HK-2 (cell line): ENCODE measurements around the gene UBAP2L.
"Not testable (repeated sequence)": the region's sequence is repeated elsewhere in the genome, so short reads cannot be mapped to it uniquely, and the experiment has no call there.

Source experiments
- DNase-seq: peaks from one replicate; pipeline ENCODE4 v3.0.0-alpha.2; 2018; ENCODE audit not compliant: unreplicated experiment

Gene UBAP2L

DNA sequence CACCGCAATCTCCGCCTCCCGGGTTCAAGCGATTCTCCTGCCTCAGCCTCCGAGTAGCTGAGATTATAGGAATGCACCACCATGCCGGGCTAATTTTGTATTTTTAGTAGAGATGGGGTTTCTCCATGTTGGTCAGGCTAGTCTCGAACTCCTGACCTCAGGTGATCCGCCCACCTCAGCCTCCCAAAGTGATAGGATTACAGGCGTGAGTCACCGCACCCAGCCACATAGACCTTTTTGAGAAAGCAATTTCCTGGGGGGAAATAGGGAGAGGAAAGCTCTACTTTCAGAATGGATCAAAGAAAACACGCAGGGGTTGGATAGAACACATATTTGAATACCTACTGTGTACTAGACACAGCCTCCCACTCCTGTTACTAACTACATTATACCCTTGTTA lies 15.0 kb upstream of the UBAP2L start:
- DNase-seq = not testable (repeated sequence)

DNA sequence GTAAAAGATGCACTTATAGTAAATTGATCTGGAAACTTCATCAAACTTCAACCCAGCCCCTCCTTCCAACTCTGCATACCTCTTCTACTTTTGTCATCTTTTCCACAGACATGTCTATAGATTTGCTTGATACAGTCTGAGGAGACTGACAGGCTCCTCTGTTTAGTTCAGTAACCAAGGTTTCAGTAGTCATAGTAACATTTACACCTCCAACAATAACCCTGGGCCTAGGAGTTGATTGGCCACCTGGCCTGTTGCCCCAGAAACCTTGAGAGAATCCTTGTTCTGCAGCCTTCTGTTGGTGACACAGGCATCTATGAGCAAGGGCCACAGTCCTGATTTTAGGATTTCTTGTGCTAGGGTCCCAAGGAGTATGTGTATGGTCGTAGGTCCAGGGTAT lies 14.6 kb upstream of the UBAP2L start, which contains the start of gene CFAP141:
Gene CFAP141, minus strand, starts transcription at position 138 of the 400 bp plus-strand sequence. Its CDS starts 26 bp downstream, at position 112.
- no peak for DNase-seq

DNA sequence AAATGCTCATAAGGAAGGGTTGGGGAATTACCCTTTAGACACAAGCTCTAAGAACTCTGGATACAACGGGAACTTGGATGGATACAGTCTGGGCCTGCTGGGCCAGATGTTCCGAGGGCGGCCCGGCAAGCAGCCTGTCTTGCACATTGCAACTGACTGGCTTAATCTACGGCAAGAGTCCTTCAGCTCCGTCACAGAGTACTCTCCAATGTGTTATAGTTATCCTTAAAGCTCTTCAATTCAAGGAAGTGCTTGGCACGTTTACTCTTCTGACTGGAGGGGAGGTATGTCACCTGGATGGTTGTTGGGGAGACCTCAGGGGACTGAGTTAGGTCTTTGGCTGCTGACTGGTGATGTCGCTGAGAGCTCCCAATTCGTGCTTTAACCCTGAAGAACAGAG lies 13.5 kb upstream of the UBAP2L start:
- DNase-seq = no peak

DNA sequence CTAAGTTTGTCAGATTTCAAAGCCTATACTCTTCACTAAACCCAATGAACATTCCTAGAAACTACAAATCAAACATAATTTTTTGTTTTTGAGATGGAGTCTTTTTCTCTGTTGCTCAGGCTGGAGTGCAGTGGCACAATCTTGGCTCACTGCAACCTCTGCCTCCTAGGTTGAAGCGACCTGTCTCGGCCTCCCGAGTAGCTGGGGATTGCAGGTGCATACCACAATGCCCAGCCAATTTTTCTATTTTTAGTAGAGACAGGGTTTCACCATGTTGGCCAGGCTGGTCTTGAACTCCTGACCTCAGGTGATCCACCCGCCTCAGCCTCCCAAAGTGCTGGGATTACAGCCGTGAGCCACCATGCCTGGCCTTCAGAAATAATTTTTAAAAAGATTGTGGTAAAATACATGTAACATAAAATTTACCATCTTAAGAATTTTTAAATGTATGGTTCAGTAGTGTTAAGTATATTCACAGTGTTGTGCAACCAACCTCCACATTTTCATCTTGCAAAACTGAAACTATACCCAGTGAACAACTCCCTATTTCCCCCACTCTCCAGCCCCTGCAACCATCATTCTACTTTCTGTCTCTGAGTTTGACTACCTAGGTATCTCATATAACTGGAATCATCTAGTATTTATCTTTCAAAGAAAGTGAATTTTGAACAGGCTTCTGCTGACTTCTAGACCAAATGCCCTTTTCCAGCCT lies 11.9 kb upstream of the UBAP2L start:
- no peak for DNase-seq

DNA sequence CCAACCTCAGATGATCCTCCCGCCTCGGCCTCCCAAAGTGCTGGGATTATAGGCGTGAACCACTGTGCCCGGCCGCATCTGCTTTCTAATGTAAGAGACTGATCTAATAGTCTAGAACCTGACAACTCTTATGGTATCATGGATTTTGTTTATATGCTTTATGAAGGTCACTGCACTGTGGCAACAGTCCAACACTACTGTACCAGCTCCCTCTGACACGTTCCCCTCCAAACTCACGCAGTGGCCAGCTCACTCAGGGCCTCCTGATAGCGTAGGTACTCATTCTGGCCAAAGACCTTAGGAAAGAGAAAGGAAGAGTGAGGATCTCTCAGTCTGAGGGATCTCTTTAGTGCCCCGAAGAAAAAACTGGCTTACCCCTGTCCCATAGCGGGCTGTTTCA lies 8.7 kb upstream of the UBAP2L start:
- no peak for DNase-seq

DNA sequence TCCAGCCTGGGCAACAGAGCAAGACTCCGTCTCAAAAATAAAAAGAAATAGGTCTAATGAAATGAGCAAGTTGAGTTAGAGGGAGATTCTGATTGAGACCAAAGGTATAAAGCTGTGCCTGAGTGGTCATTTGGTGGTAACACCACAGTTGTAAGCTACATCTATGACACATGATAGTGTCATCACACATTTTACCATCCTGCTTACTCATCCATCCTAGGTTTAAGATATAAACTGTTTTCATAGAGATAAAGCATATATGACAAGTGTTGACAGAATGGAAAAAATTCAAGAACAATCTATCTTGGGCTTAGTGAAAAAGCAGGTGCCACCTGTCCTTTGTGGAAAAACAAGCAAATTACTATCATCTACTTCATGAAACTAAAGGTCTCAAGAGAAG lies 7.5 kb upstream of the UBAP2L start:
- DNase-seq = no peak

DNA sequence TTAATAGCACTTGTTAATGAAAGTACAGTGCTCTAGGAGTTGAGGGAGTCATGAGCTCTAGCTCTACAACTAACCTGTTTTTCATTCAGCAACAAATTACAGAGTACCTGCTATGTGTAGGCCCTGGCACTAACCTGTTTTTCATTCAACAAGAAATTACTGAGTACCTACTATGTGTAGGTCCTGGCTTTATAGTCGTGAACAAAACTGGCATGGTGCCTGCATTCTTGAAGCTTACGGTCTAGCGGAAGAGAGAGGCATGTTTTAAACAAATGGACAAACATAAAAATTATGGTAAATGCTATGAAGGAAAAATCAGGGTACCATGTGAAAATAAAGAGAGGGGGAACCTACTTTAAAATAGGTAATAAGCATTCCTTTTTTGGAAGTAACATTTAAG lies 2.2 kb upstream of the UBAP2L start:
- DNase-seq = no peak

DNA sequence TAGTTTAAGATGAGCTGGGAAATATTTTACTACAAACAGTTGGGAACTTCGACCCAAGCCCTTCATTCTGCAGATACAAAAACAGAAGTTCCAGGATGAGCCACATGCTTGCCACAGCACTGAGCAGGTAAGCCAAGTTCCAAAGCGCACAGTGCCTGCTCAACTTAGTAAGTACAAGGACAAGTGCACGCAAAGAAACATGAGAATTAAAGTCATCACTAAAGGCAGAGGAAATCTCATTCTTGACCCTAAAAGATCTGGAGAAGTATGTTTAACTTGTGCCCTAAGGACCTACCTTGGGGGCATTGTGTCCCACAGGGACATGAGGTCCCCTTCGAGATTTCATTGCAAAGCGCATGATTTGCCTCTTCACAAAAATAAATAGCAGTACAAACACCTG lies 1.2 kb upstream of the UBAP2L start:
- DNase-seq = no peak

DNA sequence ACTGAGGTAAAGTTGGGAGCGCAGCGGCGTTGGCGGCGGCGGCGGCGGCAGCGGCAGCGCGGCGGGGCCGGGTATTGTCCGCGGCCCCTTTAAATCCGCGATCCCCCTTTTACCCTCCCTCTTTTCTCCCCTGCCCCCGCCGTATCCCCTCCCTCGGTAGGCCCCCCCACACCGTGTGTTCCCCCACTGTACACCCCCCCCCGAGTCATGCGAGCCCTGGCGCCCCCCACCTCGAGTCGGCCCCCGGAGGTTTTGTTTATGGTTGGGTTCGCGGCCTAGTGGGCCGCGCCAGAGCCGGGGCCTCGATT lies 169 bp downstream of the UBAP2L start:
- no peak for DNase-seq

DNA sequence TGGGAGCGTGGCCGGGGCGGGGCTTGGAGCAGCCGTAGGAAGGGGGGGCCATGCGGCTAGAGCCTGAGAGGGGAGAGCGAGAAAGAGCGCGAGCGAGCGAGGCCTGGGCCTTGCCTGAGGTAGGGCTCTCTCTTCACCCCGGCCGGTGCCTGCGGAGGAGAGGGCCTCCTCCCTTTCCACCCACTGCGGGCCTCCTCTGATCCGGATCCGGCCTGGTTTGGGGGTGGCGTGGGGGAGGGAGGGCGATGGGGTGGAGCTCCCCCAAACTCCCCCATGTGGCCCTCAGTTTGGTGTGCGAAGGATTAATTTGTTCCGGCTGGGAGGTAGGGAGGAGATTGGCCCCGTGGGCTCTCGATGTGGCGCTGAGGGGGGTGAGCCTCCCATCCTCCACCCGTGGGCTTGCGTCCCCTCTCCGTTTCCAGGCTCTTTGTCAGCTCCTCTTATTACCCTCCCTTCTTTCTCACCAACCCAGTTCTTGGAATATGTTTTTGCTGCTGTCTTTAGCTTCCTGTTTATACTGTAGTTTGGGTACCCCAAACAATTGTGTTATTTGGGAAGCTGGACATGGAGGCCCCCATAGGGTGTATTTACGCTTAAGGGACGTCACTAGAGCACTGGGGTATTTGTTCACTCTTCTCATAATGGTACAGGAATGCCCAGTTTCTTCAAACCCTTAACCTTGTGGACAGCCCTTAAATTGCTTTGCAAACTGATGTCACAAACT lies 685 bp downstream of the UBAP2L start:
- DNase-seq = peak; percentile 54

DNA sequence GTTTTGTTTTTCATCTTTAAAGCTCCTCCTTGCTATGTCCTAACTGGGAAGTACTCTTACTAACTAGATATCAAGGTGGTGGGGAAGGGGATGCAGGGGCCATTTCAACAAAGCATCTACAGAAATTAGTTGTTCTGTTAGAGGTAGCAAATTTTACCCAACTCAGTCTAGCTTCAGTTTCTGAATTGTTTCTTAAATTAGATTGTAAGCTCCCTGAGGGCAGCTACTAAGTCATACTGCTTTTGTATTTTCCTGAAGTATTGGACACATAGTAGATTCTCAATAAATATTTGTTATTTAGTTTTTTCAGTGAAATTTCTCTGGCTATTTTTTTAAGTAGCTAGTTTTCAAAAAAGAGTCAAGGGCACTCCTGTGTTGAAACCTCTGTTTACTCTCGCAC lies 1.8 kb downstream of the UBAP2L start:
- DNase-seq = no peak

DNA sequence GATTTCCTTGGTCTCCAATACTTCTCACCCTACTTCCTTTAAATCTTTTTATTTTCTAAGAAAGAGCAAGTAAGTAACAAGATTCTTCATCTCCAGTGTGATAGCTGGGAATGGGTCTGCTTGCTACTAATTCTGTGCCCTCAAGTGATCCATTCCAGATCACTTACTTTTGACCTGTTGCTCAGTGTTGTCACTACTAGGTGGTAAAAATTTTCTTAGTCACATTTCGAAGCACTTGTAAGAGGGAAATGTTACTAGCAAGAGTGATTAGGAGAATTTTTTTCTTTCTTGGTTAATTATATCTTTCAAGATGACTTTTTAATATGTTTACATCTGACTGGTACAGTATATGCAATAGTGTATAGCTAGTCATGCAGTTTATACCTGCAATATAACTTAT lies 2.2 kb downstream of the UBAP2L start:
- no peak for DNase-seq

DNA sequence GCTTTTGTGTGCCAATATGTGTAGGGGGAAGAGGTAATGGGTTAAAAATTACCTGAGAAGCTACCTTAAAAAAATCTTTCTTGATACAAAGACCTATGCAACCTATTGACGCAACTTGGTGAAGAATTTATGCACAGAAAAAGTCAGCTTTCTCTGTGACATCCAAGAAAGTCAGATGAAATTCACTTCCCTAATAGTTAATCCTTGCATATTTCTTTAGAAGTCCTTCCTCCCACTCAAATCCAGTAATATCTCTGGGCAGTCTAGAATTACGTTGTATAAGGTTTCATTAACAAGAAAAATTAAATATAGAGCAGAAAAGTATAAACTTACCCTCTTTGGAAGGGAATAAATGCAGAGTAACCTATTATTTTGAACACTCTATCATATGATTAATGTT lies 2.9 kb downstream of the UBAP2L start:
- no peak for DNase-seq

DNA sequence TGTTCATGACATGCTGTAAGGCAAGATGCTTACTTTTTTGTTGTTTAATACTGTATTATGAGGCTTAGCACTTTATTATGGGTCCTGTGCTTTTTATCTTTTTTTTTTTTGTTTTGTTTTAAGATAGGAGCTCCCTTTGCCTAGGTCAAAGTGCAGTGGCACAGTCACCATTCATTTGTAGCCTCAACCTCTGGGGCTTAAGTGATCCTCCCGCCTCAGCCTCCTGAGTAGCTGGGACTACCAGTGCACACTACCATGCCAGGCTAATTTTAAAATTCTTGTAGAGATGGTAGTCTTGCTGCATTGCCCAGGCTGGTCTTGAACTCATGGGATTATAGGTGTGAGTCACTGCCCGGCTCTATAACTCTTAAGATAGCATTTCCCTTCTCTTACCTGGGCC lies 4.6 kb downstream of the UBAP2L start:
- DNase-seq = no peak

DNA sequence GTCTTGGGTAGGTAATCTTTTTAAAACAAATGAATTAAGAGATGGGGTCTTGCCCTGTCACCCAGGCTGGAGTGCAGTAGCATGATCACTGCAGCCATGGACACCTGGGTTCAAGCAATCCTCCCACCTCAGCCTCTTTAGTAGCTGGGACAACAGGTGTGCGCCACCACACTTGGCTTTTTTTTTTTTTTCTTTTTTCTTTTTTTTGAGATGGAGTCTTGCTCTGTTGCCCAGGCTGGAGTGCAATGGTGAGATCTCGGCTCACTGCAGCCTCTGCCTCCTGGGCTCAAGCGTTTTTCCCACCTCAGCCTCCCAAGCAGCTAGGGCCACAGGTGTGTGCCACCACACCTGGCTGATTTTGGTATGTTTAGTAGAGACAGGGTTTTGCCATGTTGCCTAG lies 10.4 kb downstream of the UBAP2L start:
- DNase-seq = not testable (repeated sequence)

DNA sequence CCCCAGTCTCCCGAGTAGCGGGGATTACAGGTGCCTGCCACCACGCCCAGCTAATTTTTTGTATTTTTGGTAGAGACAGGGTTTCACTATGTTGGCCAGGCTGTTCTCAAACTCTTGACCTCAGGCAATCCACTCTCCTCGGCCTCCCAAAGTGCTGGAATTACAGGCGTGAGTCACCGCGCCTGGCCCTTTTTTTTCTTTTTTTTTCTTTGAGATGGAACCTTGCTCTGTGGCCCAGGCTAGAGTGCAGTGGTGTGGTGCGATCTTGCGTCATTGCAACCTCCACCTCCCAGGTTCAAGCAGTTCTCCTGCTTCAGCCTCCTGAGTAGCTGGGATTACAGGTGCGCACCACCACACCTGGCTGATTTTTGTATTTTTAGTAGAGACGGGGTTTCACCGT lies 12.4 kb downstream of the UBAP2L start:
- not testable (repeated sequence) for DNase-seq

DNA sequence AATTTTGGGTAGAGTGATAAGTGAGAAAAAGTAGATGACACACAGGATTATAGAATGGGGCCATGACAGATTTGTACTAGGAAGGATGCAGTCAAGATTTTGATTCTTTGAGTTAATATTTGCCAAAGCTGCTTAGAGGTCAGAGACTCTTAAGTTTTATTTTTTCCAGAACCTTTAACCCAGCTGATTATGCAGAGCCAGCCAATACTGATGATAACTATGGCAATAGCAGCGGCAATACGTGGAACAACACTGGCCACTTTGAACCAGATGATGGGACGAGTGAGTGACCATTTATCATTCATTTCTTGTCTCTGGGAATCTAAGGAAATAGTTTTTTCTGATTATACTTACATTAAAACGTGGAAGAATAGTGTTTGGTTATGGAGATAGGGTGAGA lies 16.1 kb downstream of the UBAP2L start:
- DNase-seq = no peak

DNA sequence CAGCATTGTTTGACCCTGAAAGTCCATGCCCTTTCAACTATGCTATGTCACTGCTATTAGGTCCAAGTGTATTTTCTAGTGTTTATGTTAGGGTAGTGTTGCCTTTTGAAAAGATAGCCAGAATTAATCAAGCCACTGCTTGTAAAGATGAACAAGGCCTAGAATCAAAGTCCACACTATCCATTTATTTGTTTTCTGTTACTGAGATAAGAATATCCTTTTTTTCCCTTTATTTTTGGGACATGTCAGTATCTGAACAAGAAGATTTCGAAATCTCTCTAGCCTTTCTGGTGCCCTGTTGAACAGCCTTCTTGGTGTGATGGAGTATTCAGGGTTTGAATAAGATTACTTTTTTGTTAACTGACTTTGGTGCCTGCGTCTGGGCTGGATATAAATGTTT lies 16.7 kb downstream of the UBAP2L start:
- no peak for DNase-seq

DNA sequence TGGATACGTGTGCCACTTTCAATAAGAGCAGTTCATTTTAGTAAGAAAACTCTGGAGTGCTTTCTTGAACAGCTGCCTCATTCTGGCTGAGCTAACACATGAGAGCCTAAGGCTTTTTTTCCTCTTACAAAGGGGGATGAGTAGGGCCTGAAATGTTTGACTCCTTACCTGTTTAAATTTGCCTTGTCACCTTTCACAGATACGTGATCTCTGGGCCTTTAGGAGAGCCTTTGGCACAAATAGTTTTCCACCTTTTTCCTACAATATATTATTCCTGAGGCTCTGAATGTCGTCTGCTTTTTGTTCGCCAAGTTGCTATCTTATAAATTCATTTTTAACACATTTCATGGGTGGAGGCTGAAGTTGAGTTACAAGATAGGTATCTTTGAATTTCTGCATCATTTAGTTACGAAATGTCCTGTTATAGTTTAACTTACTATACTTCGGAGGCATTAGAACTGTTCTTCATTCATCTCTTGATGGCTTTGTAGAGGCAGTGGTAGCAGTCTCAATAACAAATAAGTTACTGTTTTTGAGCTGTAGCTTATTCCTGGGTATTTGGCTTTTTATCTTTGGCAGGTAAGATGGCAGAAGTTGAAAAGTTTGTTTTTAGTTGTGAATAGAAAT lies 17.2 kb downstream of the UBAP2L start:
- DNase-seq = no peak

DNA sequence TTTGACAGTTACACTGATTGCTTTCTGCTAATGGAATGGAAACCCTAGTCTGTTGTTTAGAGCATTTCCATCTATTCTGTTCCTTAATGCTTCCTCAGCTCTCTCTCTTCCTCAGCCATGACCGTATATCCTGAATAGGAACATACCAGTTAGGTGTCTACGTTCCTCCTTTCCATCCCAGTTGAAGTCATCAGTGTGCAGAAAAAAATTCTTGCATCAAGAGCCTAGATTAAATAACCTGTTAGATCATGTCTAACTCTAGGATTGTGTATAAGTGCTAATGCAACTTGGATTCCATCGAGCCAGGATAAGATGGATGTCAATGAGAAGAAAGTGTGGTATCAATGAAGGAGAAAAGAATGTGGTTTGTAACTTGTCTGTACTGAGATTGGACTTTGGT lies 18.7 kb downstream of the UBAP2L start:
- DNase-seq = no peak

DNA sequence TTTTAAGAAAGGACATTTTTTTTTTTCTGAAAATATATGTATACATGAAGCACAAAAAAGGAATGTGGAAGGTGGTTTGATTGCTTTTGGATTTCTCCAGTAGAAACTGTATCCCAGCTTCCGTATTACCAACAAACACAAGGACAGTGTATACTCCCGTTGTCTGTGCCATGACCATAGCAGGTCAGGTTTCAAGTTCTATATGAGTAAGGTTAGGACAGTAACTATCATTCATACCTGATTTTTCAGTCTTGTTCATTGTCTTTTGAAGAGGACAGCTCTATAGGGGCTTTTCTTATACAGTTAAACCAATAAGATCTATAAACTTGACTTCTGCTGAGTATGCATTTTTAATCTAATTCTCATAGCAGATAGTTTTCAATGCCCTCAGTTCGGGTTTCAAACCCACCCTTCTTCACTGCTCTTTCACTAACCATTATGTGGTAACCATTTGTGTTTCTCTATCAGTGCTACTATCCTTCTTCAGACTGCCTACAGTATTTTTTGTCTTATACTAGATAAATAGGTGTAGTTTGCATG lies 19.6 kb downstream of the UBAP2L start:
- no peak for DNase-seq

DNA sequence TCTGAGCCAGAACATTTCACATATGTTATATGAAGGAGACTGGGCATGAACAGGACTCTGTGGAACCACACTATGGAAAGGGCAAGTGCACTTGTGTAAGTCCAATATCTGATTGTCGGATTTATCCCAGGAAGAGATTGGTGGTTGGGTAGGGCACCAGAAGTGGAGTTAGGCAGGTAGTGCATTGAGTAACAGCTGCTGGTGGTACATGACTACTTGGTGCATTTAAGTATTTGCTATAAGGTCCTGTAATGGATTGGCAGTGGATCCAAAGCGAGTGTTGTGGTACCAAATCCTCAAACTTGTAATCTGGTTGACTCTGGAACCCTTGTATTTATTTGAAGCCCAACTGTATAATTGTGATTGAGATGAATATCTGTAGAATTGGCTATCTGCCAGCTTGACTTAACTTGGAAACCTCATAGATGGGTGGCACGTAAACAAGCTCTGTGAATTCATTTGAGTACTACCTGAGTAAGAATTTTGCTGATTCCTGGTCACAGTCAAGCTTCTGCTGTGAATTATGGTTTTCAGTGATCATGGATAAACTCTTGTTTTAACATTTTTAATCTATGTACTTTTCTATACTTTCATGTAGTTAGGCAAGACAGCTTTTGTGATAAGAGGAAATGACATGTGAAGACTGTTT lies 21.1 kb downstream of the UBAP2L start:
- DNase-seq = no peak

DNA sequence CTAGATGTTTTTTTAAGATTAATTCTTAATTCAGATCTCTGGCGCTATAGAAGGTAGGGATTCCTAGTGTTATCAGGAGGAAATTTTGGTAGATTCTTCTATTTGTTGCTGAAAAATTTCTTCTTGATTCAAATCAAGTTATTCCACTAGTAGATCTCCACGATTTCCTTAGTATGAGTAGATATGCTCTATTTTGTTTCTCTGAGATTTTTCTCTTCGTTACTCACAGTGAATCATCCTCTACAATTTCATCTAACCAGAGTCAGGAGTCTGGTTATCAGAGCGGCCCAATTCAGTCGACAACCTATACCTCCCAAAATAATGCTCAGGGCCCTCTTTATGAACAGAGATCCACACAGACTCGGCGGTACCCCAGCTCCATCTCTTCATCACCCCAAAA lies 32.9 kb downstream of the UBAP2L start:
- DNase-seq = no peak
